K562 (cell line): Measurements from ENCODE around the gene PDE1C. TPM values are rescaled to one million over a fixed set of nuclear protein-coding genes. Genes with fewer than 3 reads are reported as not detected.

Experiments used
- ATAC-seq: fragments of 200-7000 bp; cut with Tn5 transposase; 3 replicates; pipeline ENCODE4 v1.9.1; 2020; ENCODE audit warnings: moderate library complexity
- BruUV-seq: library from RNA; stranded (reverse); fragments of 400-500 nt; replicated peaks from 2 replicates; lab custom pipeline; 2021; lab: Mats Ljungman, UMichigan
- CTCF ChIA-PET: fragments of 300-600 bp; formaldehyde crosslinking; extraction: SDS; loops from one replicate; lab custom pipeline; 2021; ENCODE audit warnings: low intra/inter-chr PET ratio; lab: Yijun Ruan, JAX
- POLR2A ChIA-PET: fragments of 300-600, 350-650 bp; sonication (Branson Sonifier 250); formaldehyde crosslinking; extraction: SDS; loops from one replicate; lab custom pipeline; 2021; ENCODE audit warnings: antibody characterized with exemption, inconsistent platforms; lab: Yijun Ruan, JAX
- DNase-seq, 4 experiments: peaks; one replicate each; pipeline versions ENCODE4 v3.0.0 to v3.0.0-alpha.2; 2011 to 2018; ENCODE audit warnings: low spot score in 3 of 4, mixed read lengths in 3 of 4; ENCODE audit errors: extremely low read depth in 1 of 4
- FAIRE-seq: peaks from 2 replicates; lab custom pipeline; 2011; peaks lifted over from hg19 to GRCh38; lab: Jason Lieb, UNC
- H2AFZ ChIP-seq: 2 replicates; pipeline ENCODE4 v1.6.0; 2011; ENCODE audit warnings: low read depth, low read length, control low read depth, inconsistent platforms
- H3K27ac ChIP-seq: fragments of 200-600 bp; 3 replicates; pipeline ENCODE4 v1.8.0; 2011; ENCODE audit warnings: low read depth, mild to moderate bottlenecking, control low read depth, inconsistent platforms, low read length, moderate library complexity, mixed read lengths; ENCODE audit errors: extremely low read depth
- H3K27me3 ChIP-seq, 2 experiments: fragments of 300-600 bp in 1 of 2; 2 replicates in 1 of 2; 3 replicates in 1 of 2; pipeline versions ENCODE4 v1.6.0 to v1.8.0; 2011; ENCODE audit warnings: inconsistent platforms in 2 of 2, low read length in 2 of 2, mild to moderate bottlenecking in 1 of 2, mixed read lengths in 1 of 2, moderate library complexity in 1 of 2; ENCODE audit not compliant: control insufficient read depth in 2 of 2, insufficient read depth in 2 of 2
- H3K36me3 ChIP-seq: fragments of 300-600 bp; 3 replicates; pipeline ENCODE4 v1.8.0; 2011; ENCODE audit warnings: mild to moderate bottlenecking, low read length, inconsistent platforms; ENCODE audit not compliant: control insufficient read depth, insufficient read depth
- H3K4me1 ChIP-seq, 2 experiments: fragments of 200-600 bp in 1 of 2; replicated peaks in 1 of 2; 2 replicates in 1 of 2; 3 replicates in 1 of 2; pipeline versions ENCODE4 v1.5.1 to v1.8.0; 2011; ENCODE audit warnings: inconsistent platforms in 2 of 2, low read length in 2 of 2, mild to moderate bottlenecking in 1 of 2, mixed read lengths in 1 of 2, moderate library complexity in 1 of 2; ENCODE audit not compliant: control insufficient read depth in 2 of 2, insufficient read depth in 2 of 2
- H3K4me2 ChIP-seq: 2 replicates; pipeline ENCODE4 v1.6.1; 2011; ENCODE audit warnings: low read length, control low read depth, inconsistent platforms, mixed read lengths; ENCODE audit not compliant: insufficient read depth
- H3K4me3 ChIP-seq: fragments of 200-600 bp; sonication (generic), shearing (Covaris generic); 2 replicates; pipeline ENCODE4 v1.5.1; 2016; ENCODE audit warnings: control low read depth, inconsistent platforms
- H3K79me2 ChIP-seq: fragments of 200-600 bp; 3 replicates; pipeline ENCODE4 v1.8.0; 2011; ENCODE audit warnings: low read length, inconsistent platforms; ENCODE audit not compliant: control insufficient read depth, insufficient read depth
- H3K9ac ChIP-seq, 2 experiments: 2 replicates each; pipeline versions ENCODE4 v1.6.0 to v1.6.1; 2011; ENCODE audit warnings: low read depth in 2 of 2, low read length in 2 of 2, control low read depth in 1 of 2, inconsistent platforms in 1 of 2, mild to moderate bottlenecking in 1 of 2, mixed read lengths in 1 of 2; ENCODE audit not compliant: insufficient read depth in 1 of 2
- H3K9me1 ChIP-seq: one replicate; pipeline ENCODE4 v1.6.0; 2011; ENCODE audit warnings: inconsistent platforms, mild to moderate bottlenecking, low read length, moderate library complexity; ENCODE audit not compliant: control insufficient read depth, insufficient read depth
- H3K9me3 ChIP-seq: replicated peaks from 2 replicates; pipeline ENCODE4 v1.5.1; 2011; ENCODE audit warnings: low read depth, low read length, inconsistent platforms; ENCODE audit not compliant: control insufficient read depth, insufficient read depth
- H4K20me1 ChIP-seq: replicated peaks from 2 replicates; pipeline ENCODE4 v1.6.1; 2011; ENCODE audit warnings: low read length, inconsistent platforms, mixed read lengths; ENCODE audit not compliant: control insufficient read depth, insufficient read depth
- CBX3 ChIP-seq, 2 experiments: IDR thresholded peaks; 1 replicate in 1 of 2; 2 replicates in 1 of 2; pipeline ENCODE4 v1.6.1; 2012; ENCODE audit warnings: inconsistent platforms in 2 of 2, low read length in 2 of 2, borderline replicate concordance in 1 of 2, control low read depth in 1 of 2
- CBX8 ChIP-seq: fragments of 200-600 bp; sonication (generic); IDR thresholded peaks from 2 replicates; pipeline ENCODE4 v1.6.1; 2012; ENCODE audit warnings: borderline replicate concordance, mixed run types, low read depth, mild to moderate bottlenecking, moderate library complexity, mixed read lengths, low read length, control low read depth, inconsistent platforms; ENCODE audit not compliant: poor library complexity, severe bottlenecking; ENCODE audit errors: extremely low read depth
- EHMT2 ChIP-seq: fragments of 450-650 bp; IDR thresholded peaks from 2 replicates; pipeline ENCODE4 v1.6.1; 2018; ENCODE audit warnings: antibody characterized with exemption
- GABPB1 ChIP-seq: sonication (generic); formaldehyde crosslinking; IDR thresholded peaks from 2 replicates; pipeline ENCODE4 v1.8.0; 2022; ENCODE audit warnings: mild to moderate bottlenecking, missing genetic modification reagents
- HIVEP1 ChIP-seq: fragments of 250-450 bp; sonication (Bioruptor Pico); IDR thresholded peaks from 2 replicates; pipeline ENCODE4 v1.4.0; 2020; ENCODE audit warnings: mild to moderate bottlenecking
- IFI16 ChIP-seq: fragments of 250-450 bp; sonication (Bioruptor Pico); IDR thresholded peaks from 2 replicates; pipeline ENCODE4 v2.1.2; 2022; ENCODE audit warnings: mild to moderate bottlenecking, inconsistent platforms
- KDM4B ChIP-seq, 2 experiments: fragments of 450-650 bp in 1 of 2; sonication (generic) in 1 of 2; IDR thresholded peaks; 2 replicates each; pipeline ENCODE4 v1.6.1; 2016 to 2017; ENCODE audit warnings: borderline replicate concordance in 2 of 2, antibody characterized with exemption in 1 of 2, low read depth in 1 of 2, mild to moderate bottlenecking in 1 of 2
- RBFOX2 ChIP-seq: fragments of 200-400 bp; formaldehyde crosslinking; IDR thresholded peaks from 2 replicates; pipeline ENCODE4 v1.6.1; 2017; ENCODE audit warnings: low read depth, mild to moderate bottlenecking, low read length, moderate library complexity
- SREBF2 ChIP-seq: sonication (generic); formaldehyde crosslinking; IDR thresholded peaks from 2 replicates; pipeline ENCODE4 v1.4.0; 2020; ENCODE audit warnings: mild to moderate bottlenecking, missing genetic modification reagents
- STAT5A ChIP-seq: IDR thresholded peaks from 2 replicates; pipeline ENCODE4 v1.6.1; 2012; ENCODE audit warnings: low read length, inconsistent platforms, borderline replicate concordance
- TGIF2 ChIP-seq: sonication (generic); formaldehyde crosslinking; IDR thresholded peaks from 2 replicates; pipeline ENCODE4 v1.8.1; 2022; ENCODE audit warnings: mild to moderate bottlenecking, missing genetic modification reagents, moderate library complexity
- ZNF316 ChIP-seq: fragments of 450-650 bp; IDR thresholded peaks from 2 replicates; pipeline ENCODE4 v1.6.1; 2016
- ZNF695 ChIP-seq: fragments of 450-650 bp; formaldehyde crosslinking; IDR thresholded peaks from 2 replicates; pipeline ENCODE4 v1.4.0; 2020; ENCODE audit warnings: mild to moderate bottlenecking, moderate library complexity
- ZNF740 ChIP-seq, 3 experiments: fragments of 200-800 bp in 1 of 3; sonication (Bioruptor generic) in 1 of 3; sonication (generic) in 1 of 3; formaldehyde crosslinking in 1 of 3; IDR thresholded peaks; 2 replicates each; pipeline versions ENCODE4 v1.6.1 to v1.8.0; 2016 to 2022; ENCODE audit warnings: mild to moderate bottlenecking in 2 of 3, missing compliant biosample characterization in 2 of 3, missing genetic modification characterization in 2 of 3, missing genetic modification reagents in 1 of 3
- ZNF764 ChIP-seq: fragments of 250-450 bp; sonication (Bioruptor Pico); IDR thresholded peaks from 2 replicates; pipeline ENCODE4 v1.4.0; 2020; ENCODE audit warnings: low read depth, mild to moderate bottlenecking, moderate library complexity
- WGBS: fragments of 100-300 bp; shearing (Covaris generic); methylation state at CpG from one replicate; pipeline ENCODE4 v1.1.6; 2016; ENCODE audit warnings: low coverage, mixed read lengths; ENCODE audit not compliant: insufficient coverage; ENCODE audit errors: missing lambda C conversion rate; 5-methylcytosine and 5-hydroxymethylcytosine counted together
- in situ Hi-C: fragments of 300-500 bp; cut with MboI; formaldehyde crosslinking; loops from 4 replicates; pipeline ENCODE4 v1.15.0; 2018; ENCODE audit warnings: inconsistent platforms, mixed read lengths
- intact Hi-C: fragments of 100-400 bp; cut with micrococcal nuclease; formaldehyde crosslinking; loops from 2 replicates; pipeline ENCODE4 v1.14.2; 2022
- polyA plus RNA-seq, 8 experiments: library from polyadenylated mRNA; depleted of rRNA in 4 of 8; stranded (reverse) in 5 of 8; unstranded in 3 of 8; fragments of >200 nt; fragmentation: Nextera tagmentation in 2 of 8; fragmentation: Illumina TruSeq in 1 of 8; extraction: Ambion mirVana in 2 of 8; extraction: Trizol in 1 of 8; gene quantifications; 2 replicates each; pipeline versions ENCODE4 v1.2.1 to v1.2.3, GENCODE V29; 2011 to 2014; ENCODE audit warnings: inconsistent platforms in 1 of 8, missing spikeins in 1 of 8
- total RNA-seq, 7 experiments: library from RNA; depleted of rRNA in 6 of 7; stranded (reverse); fragments of >200 nt in 6 of 7; fragmentation: Illumina TruSeq in 2 of 7; extraction: Trizol in 2 of 7; gene quantifications; 2 replicates each; pipeline versions ENCODE4 v1.2.1 to v1.2.3, GENCODE V29; 2011 to 2021; ENCODE audit warnings: low replicate concordance in 1 of 7
- TF ChIP-seq, protein P1 (sequence below): fragments of 150-350 bp; conservative IDR thresholded peaks from 2 replicates; pipeline ENCODE4 v1.6.1; 2014; ENCODE audit warnings: low read length
- TF ChIP-seq, protein P2 (sequence below), 2 experiments: fragments of 450-650 bp; conservative IDR thresholded peaks; 2 replicates each; pipeline ENCODE4 v1.6.1; 2017; ENCODE audit warnings: mild to moderate bottlenecking in 2 of 2, moderate library complexity in 2 of 2

PDE1C gene
- total and polyA plus RNA-seq, 9 of the 15 experiments (the other 6 are each of a cell fraction or from before 2014, with no cell fraction given), result under 0.01 to 0.01 TPM; not detected in 7

- TF ChIP-seq, protein P1, sequence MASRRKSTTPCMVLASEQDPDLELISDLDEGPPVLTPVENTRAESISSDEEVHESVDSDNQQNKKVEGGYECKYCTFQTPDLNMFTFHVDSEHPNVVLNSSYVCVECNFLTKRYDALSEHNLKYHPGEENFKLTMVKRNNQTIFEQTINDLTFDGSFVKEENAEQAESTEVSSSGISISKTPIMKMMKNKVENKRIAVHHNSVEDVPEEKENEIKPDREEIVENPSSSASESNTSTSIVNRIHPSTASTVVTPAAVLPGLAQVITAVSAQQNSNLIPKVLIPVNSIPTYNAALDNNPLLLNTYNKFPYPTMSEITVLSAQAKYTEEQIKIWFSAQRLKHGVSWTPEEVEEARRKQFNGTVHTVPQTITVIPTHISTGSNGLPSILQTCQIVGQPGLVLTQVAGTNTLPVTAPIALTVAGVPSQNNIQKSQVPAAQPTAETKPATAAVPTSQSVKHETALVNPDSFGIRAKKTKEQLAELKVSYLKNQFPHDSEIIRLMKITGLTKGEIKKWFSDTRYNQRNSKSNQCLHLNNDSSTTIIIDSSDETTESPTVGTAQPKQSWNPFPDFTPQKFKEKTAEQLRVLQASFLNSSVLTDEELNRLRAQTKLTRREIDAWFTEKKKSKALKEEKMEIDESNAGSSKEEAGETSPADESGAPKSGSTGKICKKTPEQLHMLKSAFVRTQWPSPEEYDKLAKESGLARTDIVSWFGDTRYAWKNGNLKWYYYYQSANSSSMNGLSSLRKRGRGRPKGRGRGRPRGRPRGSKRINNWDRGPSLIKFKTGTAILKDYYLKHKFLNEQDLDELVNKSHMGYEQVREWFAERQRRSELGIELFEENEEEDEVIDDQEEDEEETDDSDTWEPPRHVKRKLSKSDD, result no peak
- TF ChIP-seq ZNF764 (CRISPR knock-in tag) (no peak), ZNF316 (no peak), STAT5A (no peak), IFI16 (CRISPR knock-in tag) (no peak), TGIF2 (no peak)
- TF ChIP-seq, protein P2, sequence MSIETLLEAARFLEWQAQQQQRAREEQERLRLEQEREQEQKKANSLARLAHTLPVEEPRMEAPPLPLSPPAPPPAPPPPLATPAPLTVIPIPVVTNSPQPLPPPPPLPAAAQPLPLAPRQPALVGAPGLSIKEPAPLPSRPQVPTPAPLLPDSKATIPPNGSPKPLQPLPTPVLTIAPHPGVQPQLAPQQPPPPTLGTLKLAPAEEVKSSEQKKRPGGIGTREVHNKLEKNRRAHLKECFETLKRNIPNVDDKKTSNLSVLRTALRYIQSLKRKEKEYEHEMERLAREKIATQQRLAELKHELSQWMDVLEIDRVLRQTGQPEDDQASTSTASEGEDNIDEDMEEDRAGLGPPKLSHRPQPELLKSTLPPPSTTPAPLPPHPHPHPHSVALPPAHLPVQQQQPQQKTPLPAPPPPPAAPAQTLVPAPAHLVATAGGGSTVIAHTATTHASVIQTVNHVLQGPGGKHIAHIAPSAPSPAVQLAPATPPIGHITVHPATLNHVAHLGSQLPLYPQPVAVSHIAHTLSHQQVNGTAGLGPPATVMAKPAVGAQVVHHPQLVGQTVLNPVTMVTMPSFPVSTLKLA (conservative IDR thresholded peaks at IDR 0.05), result no peak
Measured at GRCh38 chr7:32045228-32045627, 25.0 kb downstream of the PDE1C start (continued).

- Histone ChIP-seq H3K79me2 (no peaks in the 10 kb centered on the region), H3K9me1 (no peaks in the 10 kb centered on the region), H3K4me2 (no peak overlapping the region), H3K36me3 (no peaks in the 10 kb centered on the region), H3K27ac (no peak overlapping the region), H2AFZ (no peak overlapping the region), H3K9ac (no peak overlapping the region), H4K20me1 (no peaks in the 10 kb centered on the region), H3K9me3 (no peaks in the 10 kb centered on the region), H3K4me3 (no peak overlapping the region), H3K27me3 (no peaks in the 10 kb centered on the region), H3K4me1 (no peaks in the 10 kb centered on the region)
- no peak for ATAC-seq
- BruUV-seq, result no TSS peak
- no peak for DNase-seq
- 4% methylated on average over 3 of the region's 3 CpGs for WGBS
- ChIA-PET CTCF (no interaction called here), POLR2A (no interaction called here)
- FAIRE-seq, result no peak
- in situ Hi-C loops, result no loop called here
- intact Hi-C loops, result no loop called here
- TF ChIP-seq RBFOX2, result no peak
- TF ChIP-seq CBX8, result no peak
- TF ChIP-seq ZNF695 (CRISPR knock-in tag), result no peak
- no peak for TF ChIP-seq CBX3 (IDR thresholded peaks at IDR 0.05; ENCODE audit: borderline replicate concordance in 1 of 2, low read length in 2 of 2)
- no peak for TF ChIP-seq GABPB1 (CRISPR knock-in tag)
- TF ChIP-seq HIVEP1 (CRISPR knock-in tag), result no peak
- TF ChIP-seq ZNF740 (CRISPR knock-in tag; IDR thresholded peaks at IDR 0.05), result no peak
- no peak for TF ChIP-seq ZNF740 (tag; IDR thresholded peaks at IDR 0.05)
- no peak for TF ChIP-seq SREBF2 (CRISPR knock-in tag)
- TF ChIP-seq KDM4B (IDR thresholded peaks at IDR 0.05; ENCODE audit: borderline replicate concordance in 2 of 2, low read depth in 1 of 2), result no peak
- no peak for TF ChIP-seq EHMT2
Measured at GRCh38 chr7:32044739-32045138, 25.5 kb downstream of the PDE1C start.
